GM18511 (cell line): ENCODE measurements around the gene ABCB10.
A peak's percentile ranks its signal among the peaks of the same experiment; 100 is the strongest.
"Not testable (repeated sequence)": the region's sequence is repeated elsewhere in the genome, so short reads cannot be mapped to it uniquely, and the experiment has no call there.

Experiments
- ATAC-seq: cut with Tn5 transposase; IDR thresholded peaks from one replicate; pipeline ENCODE4 v1.9.1; 2021; ENCODE audit warnings: mild to moderate bottlenecking, moderate library complexity; ENCODE audit not compliant: unreplicated experiment

ABCB10 gene

DNA sequence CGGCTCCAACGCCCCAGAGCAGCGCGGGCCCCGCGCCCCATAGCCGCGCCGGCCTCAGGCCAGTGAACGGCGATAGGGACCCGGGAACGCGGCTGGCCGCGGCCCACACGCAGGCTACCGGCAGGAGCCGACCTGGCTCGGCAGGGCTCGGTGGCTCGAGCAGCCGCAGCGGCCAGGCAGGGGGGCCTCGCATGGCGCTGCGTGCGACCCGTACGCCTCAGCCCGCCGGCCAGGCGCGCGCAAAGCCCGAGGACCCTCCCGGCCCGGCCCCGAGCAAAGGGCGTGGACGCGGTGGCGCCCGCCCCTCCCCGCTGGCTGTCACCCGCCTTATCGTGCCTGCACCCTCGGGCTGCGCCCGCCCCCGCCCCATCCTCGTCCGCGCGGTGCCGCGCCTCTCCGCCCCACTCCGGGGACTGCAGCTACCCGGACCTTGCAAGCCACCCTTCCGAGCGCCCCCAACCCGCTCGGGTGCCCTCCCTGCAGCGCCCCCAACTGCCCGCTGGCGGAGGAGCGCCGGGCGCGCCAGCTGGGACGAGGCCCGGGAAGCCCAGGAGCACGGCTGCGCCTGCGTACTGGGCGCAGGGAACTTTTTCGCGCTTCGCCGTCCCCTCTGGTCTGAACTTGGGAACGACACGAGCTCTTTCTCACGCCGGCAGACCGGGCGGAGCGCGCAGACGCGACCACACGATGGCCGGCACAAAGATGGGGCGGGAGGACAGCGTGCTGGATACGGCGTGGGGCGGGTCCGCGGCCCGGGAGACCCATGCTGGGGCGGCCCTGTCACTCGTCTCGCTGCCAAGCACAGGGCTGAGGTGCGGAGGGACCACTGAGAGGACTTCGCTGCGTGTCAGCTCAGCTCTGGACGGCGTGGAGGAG lies at the start of gene ABCB10:
ABCB10 (minus strand) TSS at position 248 of the 876 bp plus-strand sequence; CDS start at position 193, 55 bp downstream.
- peak; percentile 82 for ATAC-seq

GRCh38 chr1:229607370-229607769 lies 48.9 kb upstream of the ABCB10 start:
- no peak for ATAC-seq

- ATAC-seq, result no peak
These were observed 45.0 kb upstream of the ABCB10 start for GRCh38 chr1:229603371-229604005.

DNA sequence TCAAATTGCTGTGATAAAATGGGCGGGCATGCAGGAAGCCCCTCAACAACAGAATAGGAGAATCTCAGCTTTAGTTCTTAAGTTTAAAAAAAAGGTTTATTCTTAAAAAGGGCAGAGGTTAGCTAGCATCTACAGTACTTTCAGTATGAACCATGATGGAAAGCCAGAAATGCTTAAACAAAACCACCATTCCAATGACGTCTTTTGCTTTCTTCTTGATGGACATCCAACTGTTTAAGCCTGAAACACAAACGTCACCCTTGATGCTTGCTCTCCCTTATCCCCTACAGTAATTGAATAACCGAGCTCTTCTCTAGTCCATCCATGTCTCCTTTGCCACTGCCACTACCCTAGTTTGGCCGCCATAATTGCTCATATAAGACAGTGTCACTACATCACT lies 41.7 kb upstream of the ABCB10 start:
- no peak for ATAC-seq

GRCh38 chr1:229599218-229599954 lies 40.9 kb upstream of the ABCB10 start:
- ATAC-seq, result no peak

GRCh38 chr1:229597877-229598276 lies 39.4 kb upstream of the ABCB10 start:
- ATAC-seq, result no peak

DNA sequence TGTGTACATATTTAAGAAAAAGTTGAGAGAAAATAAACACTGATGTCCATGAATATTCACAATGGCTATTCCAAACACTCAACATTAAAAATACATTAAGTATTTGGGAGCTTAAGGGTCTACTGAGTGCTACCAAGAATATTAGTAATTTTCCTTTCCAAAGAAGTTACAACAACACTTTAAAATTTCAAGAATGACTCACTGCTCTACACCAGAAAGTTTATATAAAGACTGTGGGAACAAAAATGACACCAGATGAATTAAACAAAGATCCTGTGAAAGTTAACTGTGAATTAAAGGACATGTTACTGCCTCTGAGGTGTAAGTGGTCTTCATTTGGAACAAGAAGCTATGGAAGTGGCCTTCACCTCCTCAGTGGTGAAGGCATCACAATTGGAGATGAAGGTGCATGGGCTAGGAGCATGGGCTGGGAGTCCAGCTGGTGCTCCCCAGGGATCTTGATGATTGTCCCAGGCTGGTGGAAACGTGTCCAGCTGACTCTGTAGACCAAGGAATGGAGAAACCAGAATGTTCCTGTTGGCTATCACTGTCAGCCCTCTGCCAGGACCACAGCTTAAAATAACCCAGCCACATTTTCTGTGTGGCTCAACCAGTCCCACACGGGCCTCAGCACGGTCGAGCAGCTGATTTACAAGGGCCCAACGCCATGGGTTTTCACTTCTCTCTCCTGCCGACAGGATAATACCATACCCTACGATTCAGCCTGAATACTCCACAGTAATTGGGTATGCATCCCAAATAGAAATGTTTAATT lies 38.6 kb upstream of the ABCB10 start:
- ATAC-seq, result no peak

GRCh38 chr1:229595876-229596275 lies 37.4 kb upstream of the ABCB10 start:
- ATAC-seq, result not testable (repeated sequence)

DNA sequence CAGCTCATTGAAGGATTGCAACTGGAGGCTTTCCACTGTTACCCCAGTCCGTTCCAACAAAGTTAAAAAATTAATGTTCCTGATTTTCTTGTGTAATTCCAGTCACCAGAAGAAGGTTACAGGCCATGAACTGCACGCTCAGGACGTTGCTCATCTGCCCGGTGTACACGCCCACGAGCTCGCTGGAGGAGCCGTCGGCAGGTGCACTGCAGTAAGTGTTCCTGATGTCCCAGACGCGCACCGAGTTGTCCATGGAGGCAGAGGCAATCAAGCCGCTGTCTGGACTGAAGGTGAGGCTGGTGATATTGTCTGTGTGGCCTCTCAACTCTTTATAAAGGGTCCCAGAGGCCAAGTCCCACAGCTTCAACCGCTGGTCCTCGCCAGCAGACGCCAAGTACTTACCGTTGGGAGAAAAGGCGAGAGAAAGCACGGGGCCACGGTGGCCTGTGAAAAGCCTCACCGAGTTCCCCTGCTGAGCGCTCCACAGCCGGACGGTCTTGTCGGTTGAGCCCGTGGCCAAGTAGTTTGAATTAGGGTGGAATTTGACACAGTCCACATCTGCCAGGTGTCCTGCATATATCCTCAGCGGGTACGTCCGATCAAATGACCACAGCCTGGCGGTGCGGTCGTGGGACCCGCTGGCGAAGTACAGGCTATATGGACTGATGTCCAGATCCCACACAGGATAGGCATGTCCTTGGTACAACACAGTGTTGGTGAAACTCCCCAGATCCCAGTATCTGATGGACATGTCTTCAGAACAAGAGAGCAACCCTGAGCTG lies 35.9 kb upstream of the ABCB10 start:
- no peak for ATAC-seq

GRCh38 chr1:229593800-229594199 lies 35.3 kb upstream of the ABCB10 start:
- no peak for ATAC-seq

- no peak for ATAC-seq
These were observed 31.6 kb upstream of the ABCB10 start for GRCh38 chr1:229590119-229590518.

GRCh38 chr1:229585338-229585737 lies 26.8 kb upstream of the ABCB10 start:
- ATAC-seq, result no peak

GRCh38 chr1:229582715-229583114 lies 24.2 kb upstream of the ABCB10 start:
- no peak for ATAC-seq

DNA sequence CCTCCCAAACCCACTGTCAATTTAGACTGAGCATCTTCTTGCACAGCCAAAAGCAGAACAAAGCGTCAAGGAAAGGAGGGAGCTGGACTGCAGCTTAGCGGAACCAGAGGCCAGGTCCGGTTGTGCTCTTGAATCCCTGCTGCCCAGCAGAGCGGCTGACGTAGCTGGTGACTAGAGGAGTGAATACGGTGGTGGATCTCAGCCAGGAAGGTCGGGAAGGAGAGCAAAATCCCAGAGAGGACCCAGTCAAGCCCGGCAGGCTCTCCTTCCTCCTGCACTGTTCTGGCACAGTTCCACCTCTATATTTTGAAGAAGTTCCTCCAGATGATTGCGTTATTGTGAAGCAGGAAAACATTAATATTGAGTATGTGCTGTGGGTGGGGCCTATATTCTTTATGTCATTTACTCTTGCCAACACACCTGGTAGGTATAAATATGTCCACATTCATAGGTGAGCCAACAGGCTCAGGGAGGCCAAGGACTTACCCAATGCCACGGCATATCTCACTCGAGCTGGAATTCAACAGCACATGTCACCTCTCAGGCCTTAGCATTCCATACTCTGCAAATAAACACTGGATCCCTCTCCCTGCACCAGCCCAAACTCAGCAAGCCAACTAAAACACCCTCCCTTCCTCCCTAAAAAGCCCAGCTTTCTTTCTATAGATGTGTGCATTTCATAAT lies 23.6 kb upstream of the ABCB10 start:
- no peak for ATAC-seq

- no peak for ATAC-seq
These were observed 23.0 kb upstream of the ABCB10 start for GRCh38 chr1:229581485-229581884.

GRCh38 chr1:229579059-229579673 lies 20.7 kb upstream of the ABCB10 start:
- peak; percentile 92 for ATAC-seq

GRCh38 chr1:229578168-229579058 lies 19.9 kb upstream of the ABCB10 start:
- ATAC-seq, result peak; percentile 55
